Sigmoid colon (tissue), 4 donors: ENCODE results near the gene SLCO1A2.

Experiments
- EP300 ChIP-seq, 4 donors: sonication (generic); formaldehyde crosslinking; IDR thresholded peaks; one replicate each; pipeline ENCODE4 v1.6.1; 2017; ENCODE audit warnings: antibody characterized with exemption in 4 of 4
- POLR2A ChIP-seq, 2 donors: fragments of 450-650 bp; IDR thresholded peaks; one replicate each; pipeline ENCODE4 v1.6.1; 2016; ENCODE audit warnings: antibody characterized with exemption in 2 of 2, mild to moderate bottlenecking in 2 of 2, moderate library complexity in 2 of 2
- POLR2AphosphoS5 ChIP-seq, 4 donors: sonication (generic); formaldehyde crosslinking; IDR thresholded peaks; one replicate each; pipeline ENCODE4 v1.6.1; 2017; ENCODE audit warnings: antibody characterized with exemption in 4 of 4
- TF ChIP-seq, protein P1 (sequence below), 4 experiments: fragments of 450-650 bp in 3 of 4; fragments of 200-600 bp in 1 of 4; IDR thresholded peaks; one replicate each; pipeline ENCODE4 v1.5.1; 2016 to 2019; ENCODE audit warnings: antibody characterized with exemption in 4 of 4, mild to moderate bottlenecking in 3 of 4, moderate library complexity in 2 of 4

DNA sequence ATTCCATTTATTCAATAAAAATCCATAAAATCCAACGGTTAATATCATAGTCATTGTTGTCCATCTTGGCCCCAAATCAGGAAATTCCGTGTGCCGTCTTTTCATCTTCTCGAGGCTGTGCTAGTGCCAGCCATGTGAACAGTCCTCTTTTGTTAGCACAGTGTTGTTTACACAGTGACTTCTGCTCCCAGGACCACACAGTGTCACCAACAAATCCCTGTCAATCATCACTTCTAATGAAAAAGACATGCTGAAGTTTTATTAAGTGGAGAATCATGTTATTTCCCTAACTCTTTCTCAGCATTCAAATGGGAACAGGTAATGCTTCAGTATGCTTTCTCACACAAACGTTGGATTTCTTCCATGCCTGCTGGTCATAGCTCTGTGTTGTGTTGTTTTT lies 1.9 kb upstream of the SLCO1A2 start:
- TF ChIP-seq POLR2A (IDR thresholded peaks at IDR 0.05) (no peak), EP300 (IDR thresholded peaks at IDR 0.05) (no peak), POLR2AphosphoS5 (IDR thresholded peaks at IDR 0.05) (no peak)
- TF ChIP-seq, protein P1, sequence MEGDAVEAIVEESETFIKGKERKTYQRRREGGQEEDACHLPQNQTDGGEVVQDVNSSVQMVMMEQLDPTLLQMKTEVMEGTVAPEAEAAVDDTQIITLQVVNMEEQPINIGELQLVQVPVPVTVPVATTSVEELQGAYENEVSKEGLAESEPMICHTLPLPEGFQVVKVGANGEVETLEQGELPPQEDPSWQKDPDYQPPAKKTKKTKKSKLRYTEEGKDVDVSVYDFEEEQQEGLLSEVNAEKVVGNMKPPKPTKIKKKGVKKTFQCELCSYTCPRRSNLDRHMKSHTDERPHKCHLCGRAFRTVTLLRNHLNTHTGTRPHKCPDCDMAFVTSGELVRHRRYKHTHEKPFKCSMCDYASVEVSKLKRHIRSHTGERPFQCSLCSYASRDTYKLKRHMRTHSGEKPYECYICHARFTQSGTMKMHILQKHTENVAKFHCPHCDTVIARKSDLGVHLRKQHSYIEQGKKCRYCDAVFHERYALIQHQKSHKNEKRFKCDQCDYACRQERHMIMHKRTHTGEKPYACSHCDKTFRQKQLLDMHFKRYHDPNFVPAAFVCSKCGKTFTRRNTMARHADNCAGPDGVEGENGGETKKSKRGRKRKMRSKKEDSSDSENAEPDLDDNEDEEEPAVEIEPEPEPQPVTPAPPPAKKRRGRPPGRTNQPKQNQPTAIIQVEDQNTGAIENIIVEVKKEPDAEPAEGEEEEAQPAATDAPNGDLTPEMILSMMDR (IDR thresholded peaks at IDR 0.05) = no peak
